ENCODE measurements around the gene ABCA8.

GRCh38 chr17:68993112-68993511 lies 37.9 kb upstream of the ABCA8 start:
- no peak for TF ChIP-seq CTCF (IDR thresholded peaks at IDR 0.05; ENCODE audit: low read depth, low read length, poor library complexity, severe bottlenecking)
- TF ChIP-seq EZH2phosphoT487 (IDR thresholded peaks at IDR 0.05; ENCODE audit: borderline replicate concordance, low read length) = no peak
